ENCODE results near the gene NRAS. TPM values are rescaled to one million over a fixed set of nuclear protein-coding genes. Genes with fewer than 3 reads are reported as not detected.
A peak's percentile ranks its signal among the peaks of the same experiment; 100 is the strongest.

Gene NRAS
- total RNA-seq, 1 experiment from 2014 or later = 53.5 TPM

DNA sequence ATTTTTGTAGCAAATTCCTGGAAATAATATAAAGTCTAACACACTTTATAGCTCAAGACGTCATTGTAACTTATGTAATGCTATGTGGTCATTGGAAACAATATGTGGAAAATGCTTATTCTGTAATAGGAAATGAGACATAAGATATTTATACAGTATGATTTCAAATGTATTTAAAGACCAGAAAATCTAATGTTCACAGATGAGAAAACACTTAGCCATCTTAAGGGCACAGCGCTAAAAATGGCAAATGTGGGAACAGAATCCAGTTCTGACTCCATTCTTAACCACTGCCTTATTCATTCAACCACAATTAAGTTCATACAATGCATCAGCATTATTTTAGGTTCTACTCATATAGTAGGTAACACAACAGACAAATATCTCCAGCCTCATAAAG, 28.7 kb upstream of the NRAS start:
- H3K36me3 Mint-ChIP-seq = peaks cover 62% of the 10 kb centered on the region
- ChIA-PET POLR2A (no interaction called here), CTCF (no interaction called here)
- TF ChIP-seq SMAD4 (CRISPR knock-in tag; IDR thresholded peaks at IDR 0.05) = no peak
- H3K4me1 Mint-ChIP-seq = 0 out of 2 replicates have a peak, but pooled peaks cover 4% of the 10 kb centered on the region
- H3K27me3 Mint-ChIP-seq (ENCODE audit: low read depth) = no peaks in the 10 kb centered on the region
- DNase-seq (ENCODE audit: low spot score) (no peak), ATAC-seq (no peak)
- H3K9me3 Mint-ChIP-seq = no peaks in the 10 kb centered on the region
- no peak overlapping the region for H3K27ac Mint-ChIP-seq
- H3K4me3 Mint-ChIP-seq = no peak overlapping the region

DNA sequence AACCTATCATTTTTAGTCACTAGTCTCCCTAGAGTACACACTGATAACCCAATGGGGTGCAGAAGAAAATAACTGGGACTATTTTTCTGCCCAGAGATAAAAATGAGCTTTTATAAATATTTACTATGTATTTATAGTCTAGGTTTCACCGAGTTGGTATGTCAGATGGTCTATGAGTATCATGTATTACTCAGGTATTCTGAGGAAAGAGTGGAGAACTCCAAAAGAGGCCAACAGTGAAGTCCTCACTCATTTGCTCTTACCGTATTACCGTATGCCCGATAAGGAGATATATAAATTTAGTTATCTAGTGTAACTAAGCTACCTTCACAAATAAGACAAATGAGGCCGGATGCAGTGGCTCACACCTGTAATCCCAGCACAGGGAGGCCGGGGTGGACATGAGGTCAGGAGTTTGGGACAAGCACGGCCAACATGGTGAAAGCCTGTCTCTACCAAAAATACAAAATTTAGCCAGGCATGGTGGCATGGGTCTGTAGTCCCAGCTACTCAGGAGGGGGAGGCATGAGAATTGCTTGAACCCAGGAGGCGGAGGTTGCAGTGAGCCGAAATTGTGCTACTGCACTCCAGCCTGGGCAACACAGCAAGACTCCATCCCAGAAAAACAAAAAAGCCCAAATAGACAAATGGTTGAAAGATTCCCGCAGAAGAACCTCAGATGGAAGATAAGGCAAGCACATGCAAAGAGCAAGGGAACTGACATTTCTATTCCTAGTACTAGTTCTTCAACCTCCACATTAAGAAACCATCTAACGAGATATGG, 25.6 kb upstream of the NRAS start:
- Mint-ChIP-seq H3K4me1 (0 out of 2 replicates have a peak, but pooled peaks cover 4% of the 10 kb centered on the region), H3K27ac (no peak overlapping the region; the same call in none of the 2 replicates), H3K36me3 (peaks cover 64% of the 10 kb centered on the region), H3K4me3 (no peak overlapping the region), H3K27me3 (ENCODE audit: low read depth) (no peaks in the 10 kb centered on the region), H3K9me3 (no peaks in the 10 kb centered on the region)
- ChIA-PET CTCF (no interaction called here), POLR2A (no interaction called here)
- ATAC-seq (no peak), DNase-seq (ENCODE audit: low spot score) (no peak)
- TF ChIP-seq SP1 (CRISPR knock-in tag; conservative IDR thresholded peaks at IDR 0.05) = no peak
- peak; percentile 60; the same call in 1 of the 2 replicates for TF ChIP-seq ZNF121 (CRISPR knock-in tag; IDR thresholded peaks at IDR 0.05)
- no peak for TF ChIP-seq NFATC4 (CRISPR knock-in tag; IDR thresholded peaks at IDR 0.05)

DNA sequence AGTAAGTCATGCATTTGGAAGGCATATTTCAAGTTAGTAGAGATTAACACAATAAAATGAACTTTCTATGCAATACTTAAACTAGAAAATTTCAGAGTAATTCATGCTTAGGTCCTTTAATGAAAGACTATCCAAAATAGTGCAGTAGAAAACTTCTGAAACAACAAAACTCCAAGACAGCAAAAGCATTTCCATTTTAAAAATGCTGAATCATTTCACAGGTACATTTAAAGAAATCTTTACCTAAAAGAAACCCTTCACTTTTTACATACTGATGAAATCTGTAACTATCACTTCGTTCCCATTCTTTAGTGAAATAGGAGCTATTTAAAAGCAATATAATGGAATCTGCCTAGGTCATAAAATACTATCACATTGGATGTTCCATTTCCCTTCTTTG, 23.8 kb upstream of the NRAS start:
- CTCF ChIA-PET = no interaction called here
- ATAC-seq = no peak

More for the DNA sequence above, 23.8 kb upstream of the NRAS start:
- Mint-ChIP-seq H3K4me1 (0 out of 2 replicates have a peak, but pooled peaks cover 4% of the 10 kb centered on the region), H3K9me3 (no peaks in the 10 kb centered on the region), H3K27ac (0 out of 2 replicates have a peak overlapping the region, but pooled peaks have one; percentile 4), H3K4me3 (no peak overlapping the region), H3K27me3 (ENCODE audit: low read depth) (no peaks in the 10 kb centered on the region), H3K36me3 (peaks cover 66% of the 10 kb centered on the region)
- TF ChIP-seq ZNF138 (CRISPR knock-in tag; conservative IDR thresholded peaks at IDR 0.05) = no peak
- TF ChIP-seq GABPB1 (CRISPR knock-in tag; IDR thresholded peaks at IDR 0.05) = no peak
- no peak for TF ChIP-seq ZNF416 (CRISPR knock-in tag; IDR thresholded peaks at IDR 0.05)
- TF ChIP-seq, protein P1, sequence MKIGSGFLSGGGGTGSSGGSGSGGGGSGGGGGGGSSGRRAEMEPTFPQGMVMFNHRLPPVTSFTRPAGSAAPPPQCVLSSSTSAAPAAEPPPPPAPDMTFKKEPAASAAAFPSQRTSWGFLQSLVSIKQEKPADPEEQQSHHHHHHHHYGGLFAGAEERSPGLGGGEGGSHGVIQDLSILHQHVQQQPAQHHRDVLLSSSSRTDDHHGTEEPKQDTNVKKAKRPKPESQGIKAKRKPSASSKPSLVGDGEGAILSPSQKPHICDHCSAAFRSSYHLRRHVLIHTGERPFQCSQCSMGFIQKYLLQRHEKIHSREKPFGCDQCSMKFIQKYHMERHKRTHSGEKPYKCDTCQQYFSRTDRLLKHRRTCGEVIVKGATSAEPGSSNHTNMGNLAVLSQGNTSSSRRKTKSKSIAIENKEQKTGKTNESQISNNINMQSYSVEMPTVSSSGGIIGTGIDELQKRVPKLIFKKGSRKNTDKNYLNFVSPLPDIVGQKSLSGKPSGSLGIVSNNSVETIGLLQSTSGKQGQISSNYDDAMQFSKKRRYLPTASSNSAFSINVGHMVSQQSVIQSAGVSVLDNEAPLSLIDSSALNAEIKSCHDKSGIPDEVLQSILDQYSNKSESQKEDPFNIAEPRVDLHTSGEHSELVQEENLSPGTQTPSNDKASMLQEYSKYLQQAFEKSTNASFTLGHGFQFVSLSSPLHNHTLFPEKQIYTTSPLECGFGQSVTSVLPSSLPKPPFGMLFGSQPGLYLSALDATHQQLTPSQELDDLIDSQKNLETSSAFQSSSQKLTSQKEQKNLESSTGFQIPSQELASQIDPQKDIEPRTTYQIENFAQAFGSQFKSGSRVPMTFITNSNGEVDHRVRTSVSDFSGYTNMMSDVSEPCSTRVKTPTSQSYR (CRISPR knock-in tag; IDR thresholded peaks at IDR 0.05) = no peak
- no peak for TF ChIP-seq SP1 (CRISPR knock-in tag; conservative IDR thresholded peaks at IDR 0.05)
- no peak for TF ChIP-seq ETV6 (CRISPR knock-in tag; IDR thresholded peaks at IDR 0.05)
- no peak for TF ChIP-seq RELA (CRISPR knock-in tag; IDR thresholded peaks at IDR 0.05; ENCODE audit: borderline replicate concordance)
- TF ChIP-seq, protein P2, sequence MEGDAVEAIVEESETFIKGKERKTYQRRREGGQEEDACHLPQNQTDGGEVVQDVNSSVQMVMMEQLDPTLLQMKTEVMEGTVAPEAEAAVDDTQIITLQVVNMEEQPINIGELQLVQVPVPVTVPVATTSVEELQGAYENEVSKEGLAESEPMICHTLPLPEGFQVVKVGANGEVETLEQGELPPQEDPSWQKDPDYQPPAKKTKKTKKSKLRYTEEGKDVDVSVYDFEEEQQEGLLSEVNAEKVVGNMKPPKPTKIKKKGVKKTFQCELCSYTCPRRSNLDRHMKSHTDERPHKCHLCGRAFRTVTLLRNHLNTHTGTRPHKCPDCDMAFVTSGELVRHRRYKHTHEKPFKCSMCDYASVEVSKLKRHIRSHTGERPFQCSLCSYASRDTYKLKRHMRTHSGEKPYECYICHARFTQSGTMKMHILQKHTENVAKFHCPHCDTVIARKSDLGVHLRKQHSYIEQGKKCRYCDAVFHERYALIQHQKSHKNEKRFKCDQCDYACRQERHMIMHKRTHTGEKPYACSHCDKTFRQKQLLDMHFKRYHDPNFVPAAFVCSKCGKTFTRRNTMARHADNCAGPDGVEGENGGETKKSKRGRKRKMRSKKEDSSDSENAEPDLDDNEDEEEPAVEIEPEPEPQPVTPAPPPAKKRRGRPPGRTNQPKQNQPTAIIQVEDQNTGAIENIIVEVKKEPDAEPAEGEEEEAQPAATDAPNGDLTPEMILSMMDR (IDR thresholded peaks at IDR 0.05) = no peak
- TF ChIP-seq CBFB (CRISPR knock-in tag; IDR thresholded peaks at IDR 0.05; ENCODE audit: low read depth) = no peak
- TF ChIP-seq KAT7 (CRISPR knock-in tag; IDR thresholded peaks at IDR 0.05; ENCODE audit: borderline replicate concordance) = no peak
- no peak for TF ChIP-seq SOX15 (CRISPR knock-in tag; IDR thresholded peaks at IDR 0.05)
- TF ChIP-seq TEAD4 (CRISPR knock-in tag; IDR thresholded peaks at IDR 0.05) = no peak
- no peak for TF ChIP-seq IRF1 (CRISPR knock-in tag; IDR thresholded peaks at IDR 0.05)
- no peak for TF ChIP-seq ZNF219 (CRISPR knock-in tag; IDR thresholded peaks at IDR 0.05; ENCODE audit: borderline replicate concordance)
- no peak for TF ChIP-seq FOXP1 (CRISPR knock-in tag; IDR thresholded peaks at IDR 0.05; ENCODE audit: borderline replicate concordance)
- TF ChIP-seq TEAD1 (CRISPR knock-in tag; IDR thresholded peaks at IDR 0.05) = no peak
- no peak for TF ChIP-seq JUN (CRISPR knock-in tag; IDR thresholded peaks at IDR 0.05)
- no peak for TF ChIP-seq MXD4 (CRISPR knock-in tag; IDR thresholded peaks at IDR 0.05; ENCODE audit: borderline replicate concordance)
- POLR2A ChIA-PET = no interaction called here
- DNase-seq (ENCODE audit: low spot score) = no peak
